MM.1S (cell line): ENCODE results near the gene CHTOP.

Experiments
- DNase-seq: peaks from one replicate; pipeline ENCODE4 v3.0.0-alpha.2; 2015
- H2AFZ ChIP-seq: fragments of 300-600 bp; sonication (generic); 2 replicates; pipeline ENCODE4 v1.6.0; 2016; ENCODE audit warnings: antibody characterized with exemption, low read length
- H3F3A ChIP-seq: fragments of 300-600 bp; sonication (generic); 2 replicates; pipeline ENCODE4 v1.6.1; 2016; ENCODE audit warnings: mild to moderate bottlenecking, antibody characterized with exemption, low read length, moderate library complexity, mixed read lengths; ENCODE audit not compliant: insufficient read depth
- H3K27ac ChIP-seq: fragments of 300-600 bp; sonication (generic); 2 replicates; pipeline ENCODE4 v1.5.1; 2016; ENCODE audit warnings: mild to moderate bottlenecking, low read length
- H3K27me3 ChIP-seq: fragments of 300-600 bp; sonication (generic); replicated peaks from 2 replicates; pipeline ENCODE4 v1.6.0; 2016; ENCODE audit warnings: low read length; ENCODE audit not compliant: insufficient read depth
- H3K36me3 ChIP-seq: fragments of 300-600 bp; sonication (generic); replicated peaks from 2 replicates; pipeline ENCODE4 v1.6.1; 2016; ENCODE audit warnings: mild to moderate bottlenecking, low read length, mixed read lengths; ENCODE audit not compliant: insufficient read depth
- H3K4me1 ChIP-seq: fragments of 300-600 bp; sonication (generic); 2 replicates; pipeline ENCODE4 v1.6.1; 2016; ENCODE audit warnings: low read length, mixed read lengths
- H3K4me2 ChIP-seq: fragments of 300-600 bp; sonication (generic); 2 replicates; pipeline ENCODE4 v1.6.0; 2016; ENCODE audit warnings: low read depth, low read length
- H3K4me3 ChIP-seq: fragments of 300-600 bp; sonication (generic); 2 replicates; pipeline ENCODE4 v1.5.1; 2016; ENCODE audit warnings: low read length, mixed read lengths
- H3K79me2 ChIP-seq: fragments of 300-600 bp; sonication (generic); 2 replicates; pipeline ENCODE4 v1.6.1; 2016; ENCODE audit warnings: mixed run types, low read length, mixed read lengths
- H3K9ac ChIP-seq: fragments of 300-600 bp; sonication (generic); 2 replicates; pipeline ENCODE4 v1.6.1; 2016; ENCODE audit warnings: low read length, mixed read lengths
- H3K9me2 ChIP-seq: fragments of 300-600 bp; sonication (generic); replicated peaks from 2 replicates; pipeline ENCODE4 v1.6.1; 2016; ENCODE audit warnings: mild to moderate bottlenecking, low read length, mixed read lengths; ENCODE audit not compliant: insufficient read depth
- H3K9me3 ChIP-seq: fragments of 300-600 bp; sonication (generic); replicated peaks from 2 replicates; pipeline ENCODE4 v1.6.1; 2016; ENCODE audit warnings: mild to moderate bottlenecking, low read length, mixed read lengths; ENCODE audit not compliant: insufficient read depth
- H4K20me1 ChIP-seq: fragments of 300-600 bp; sonication (generic); 2 replicates; pipeline ENCODE4 v1.6.1; 2016; ENCODE audit warnings: mild to moderate bottlenecking, low read length, moderate library complexity, mixed read lengths; ENCODE audit not compliant: insufficient read depth
- EZH2 ChIP-seq: fragments of 300-600 bp; sonication (generic); optimal IDR thresholded peaks from 2 replicates; pipeline ENCODE3; 2017; ENCODE audit warnings: low read depth, mild to moderate bottlenecking, antibody characterized with exemption, low read length, mixed read lengths
- EZH2phosphoT487 ChIP-seq: fragments of 300-600 bp; sonication (generic); IDR thresholded peaks from 2 replicates; pipeline ENCODE4 v1.6.1; 2018; ENCODE audit warnings: antibody characterized with exemption, low read length
- TF ChIP-seq, protein P1 (sequence below): fragments of 300-600 bp; sonication (generic); IDR thresholded peaks from 2 replicates; pipeline ENCODE4 v1.5.1; 2016; ENCODE audit warnings: antibody characterized with exemption, low read length, mixed read lengths

CHTOP gene

DNA sequence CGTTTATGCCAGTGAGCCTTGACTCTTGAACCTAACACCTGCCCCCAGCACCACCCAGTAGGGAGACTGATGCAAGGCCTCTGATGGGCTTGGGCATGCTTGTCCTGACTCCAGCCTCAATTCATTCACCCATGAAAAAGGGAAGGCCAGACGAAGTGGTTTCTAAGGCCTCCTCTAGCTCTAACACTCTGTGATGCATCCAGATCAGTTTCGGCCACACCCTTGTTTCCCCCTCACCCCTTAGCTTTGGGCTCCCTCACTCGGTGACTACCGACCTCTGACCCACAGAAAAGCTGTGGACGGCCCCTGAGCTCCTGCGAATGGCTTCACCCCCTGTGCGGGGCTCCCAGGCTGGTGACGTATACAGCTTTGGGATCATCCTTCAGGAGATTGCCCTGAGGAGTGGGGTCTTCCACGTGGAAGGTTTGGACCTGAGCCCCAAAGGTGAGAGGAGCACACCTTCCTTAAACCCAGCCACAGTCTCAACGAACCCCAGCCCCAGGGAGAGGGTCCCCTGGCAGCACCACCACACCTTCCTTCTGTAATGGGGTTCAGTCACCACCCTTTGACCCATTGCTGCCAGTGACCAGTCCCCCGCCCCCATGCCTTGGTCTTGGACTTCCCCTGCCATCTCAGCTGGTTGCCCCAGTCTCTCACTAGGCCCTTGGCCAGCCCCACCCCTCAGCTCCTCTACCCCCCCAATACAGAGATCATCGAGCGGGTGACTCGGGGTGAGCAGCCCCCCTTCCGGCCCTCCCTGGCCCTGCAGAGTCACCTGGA, 53.7 kb downstream of the CHTOP start:
- Histone ChIP-seq H3K36me3 (no peaks in the 10 kb centered on the region), H3K27me3 (peaks cover 23% of the 10 kb centered on the region), H3F3A (no peaks in the 10 kb centered on the region), H3K4me2 (no peak overlapping the region), H3K27ac (no peak overlapping the region), H4K20me1 (no peaks in the 10 kb centered on the region), H2AFZ (peak overlapping the region; percentile 24; the same call in 1 of the 2 replicates), H3K4me1 (no peaks in the 10 kb centered on the region), H3K9ac (no peak overlapping the region), H3K9me2 (no peaks in the 10 kb centered on the region), H3K4me3 (no peak overlapping the region), H3K9me3 (no peaks in the 10 kb centered on the region), H3K79me2 (no peaks in the 10 kb centered on the region)
- DNase-seq = no peak
- TF ChIP-seq, protein P1, sequence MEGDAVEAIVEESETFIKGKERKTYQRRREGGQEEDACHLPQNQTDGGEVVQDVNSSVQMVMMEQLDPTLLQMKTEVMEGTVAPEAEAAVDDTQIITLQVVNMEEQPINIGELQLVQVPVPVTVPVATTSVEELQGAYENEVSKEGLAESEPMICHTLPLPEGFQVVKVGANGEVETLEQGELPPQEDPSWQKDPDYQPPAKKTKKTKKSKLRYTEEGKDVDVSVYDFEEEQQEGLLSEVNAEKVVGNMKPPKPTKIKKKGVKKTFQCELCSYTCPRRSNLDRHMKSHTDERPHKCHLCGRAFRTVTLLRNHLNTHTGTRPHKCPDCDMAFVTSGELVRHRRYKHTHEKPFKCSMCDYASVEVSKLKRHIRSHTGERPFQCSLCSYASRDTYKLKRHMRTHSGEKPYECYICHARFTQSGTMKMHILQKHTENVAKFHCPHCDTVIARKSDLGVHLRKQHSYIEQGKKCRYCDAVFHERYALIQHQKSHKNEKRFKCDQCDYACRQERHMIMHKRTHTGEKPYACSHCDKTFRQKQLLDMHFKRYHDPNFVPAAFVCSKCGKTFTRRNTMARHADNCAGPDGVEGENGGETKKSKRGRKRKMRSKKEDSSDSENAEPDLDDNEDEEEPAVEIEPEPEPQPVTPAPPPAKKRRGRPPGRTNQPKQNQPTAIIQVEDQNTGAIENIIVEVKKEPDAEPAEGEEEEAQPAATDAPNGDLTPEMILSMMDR = no peak
- TF ChIP-seq EZH2phosphoT487 (no peak), EZH2 (no peak)

DNA sequence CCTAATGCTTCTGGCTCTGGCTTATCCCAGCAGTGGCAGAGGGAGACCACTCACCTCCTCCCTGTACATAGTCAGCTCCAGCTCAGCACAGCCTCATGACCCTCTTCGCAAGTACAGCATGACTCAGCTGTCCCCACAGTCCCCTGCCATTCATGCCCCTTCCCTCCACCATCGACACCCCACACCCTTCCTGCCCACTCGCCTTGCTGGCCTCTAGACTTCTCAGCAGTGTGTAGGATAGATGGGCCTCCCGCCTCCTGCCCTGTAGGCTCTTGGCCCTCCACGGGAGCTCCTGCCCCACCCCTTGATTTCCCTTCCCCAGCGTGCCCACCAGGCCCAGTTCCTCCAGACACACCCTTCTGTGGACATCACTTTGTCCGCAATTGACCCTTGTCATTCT, 54.4 kb downstream of the CHTOP start:
- Histone ChIP-seq H3K4me2 (no peak overlapping the region), H3K27me3 (peaks cover 18% of the 10 kb centered on the region), H2AFZ (no peak overlapping the region), H3K9me2 (no peaks in the 10 kb centered on the region), H3K9ac (no peak overlapping the region), H3K36me3 (no peaks in the 10 kb centered on the region), H4K20me1 (no peaks in the 10 kb centered on the region), H3K79me2 (no peaks in the 10 kb centered on the region), H3K4me1 (no peaks in the 10 kb centered on the region), H3K27ac (no peak overlapping the region), H3F3A (no peaks in the 10 kb centered on the region), H3K4me3 (no peak overlapping the region), H3K9me3 (no peaks in the 10 kb centered on the region)
- TF ChIP-seq, protein P1 = no peak
- no peak for TF ChIP-seq EZH2phosphoT487
- TF ChIP-seq EZH2 = no peak
- no peak for DNase-seq

DNA sequence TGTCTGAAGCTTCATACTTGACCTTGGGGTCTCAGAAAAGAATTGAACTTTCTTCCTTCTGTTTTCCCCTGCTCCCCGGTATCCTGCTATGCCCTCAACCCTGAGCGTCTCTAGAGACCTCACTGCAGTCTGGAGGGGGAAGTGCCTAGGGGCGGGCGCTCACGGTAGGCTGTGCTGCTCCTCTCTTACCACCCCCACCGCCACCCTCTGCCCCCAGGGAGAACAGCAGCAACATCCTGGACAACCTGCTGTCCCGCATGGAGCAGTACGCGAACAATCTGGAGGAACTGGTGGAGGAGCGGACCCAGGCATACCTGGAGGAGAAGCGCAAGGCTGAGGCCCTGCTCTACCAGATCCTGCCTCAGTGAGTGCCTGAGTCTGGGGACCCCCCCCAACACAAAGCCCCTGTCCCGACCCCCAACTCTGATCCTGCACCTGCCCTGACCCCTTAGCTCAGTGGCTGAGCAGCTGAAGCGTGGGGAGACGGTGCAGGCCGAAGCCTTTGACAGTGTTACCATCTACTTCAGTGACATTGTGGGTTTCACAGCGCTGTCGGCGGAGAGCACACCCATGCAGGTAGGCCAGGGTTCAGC, 55.0 kb downstream of the CHTOP start:
- no peak overlapping the region for H3K27ac ChIP-seq

More for the DNA sequence above, 55.0 kb downstream of the CHTOP start:
- H3F3A ChIP-seq = no peaks in the 10 kb centered on the region
- no peaks in the 10 kb centered on the region for H3K4me1 ChIP-seq
- peaks cover 12% of the 10 kb centered on the region for H3K27me3 ChIP-seq
- no peaks in the 10 kb centered on the region for H3K36me3 ChIP-seq
- no peaks in the 10 kb centered on the region for H3K9me3 ChIP-seq
- TF ChIP-seq, protein P1 = no peak
- TF ChIP-seq EZH2phosphoT487 (no peak), EZH2 (no peak)
- no peak overlapping the region for H3K9ac ChIP-seq
- H2AFZ ChIP-seq = no peak overlapping the region
- H3K4me2 ChIP-seq = no peak overlapping the region
- H3K4me3 ChIP-seq = no peak overlapping the region
- H4K20me1 ChIP-seq = no peaks in the 10 kb centered on the region
- H3K9me2 ChIP-seq = no peaks in the 10 kb centered on the region
- H3K79me2 ChIP-seq = no peaks in the 10 kb centered on the region
- DNase-seq = no peak
